Measurements from ENCODE around the gene SH3PXD2A. TPM values are rescaled to one million over a fixed set of nuclear protein-coding genes. Genes with fewer than 3 reads are reported as not detected.

SH3PXD2A gene
- total RNA-seq, 4 donors from 2014 or later = 6.2 to 16.8 (median 11.4) TPM

DNA sequence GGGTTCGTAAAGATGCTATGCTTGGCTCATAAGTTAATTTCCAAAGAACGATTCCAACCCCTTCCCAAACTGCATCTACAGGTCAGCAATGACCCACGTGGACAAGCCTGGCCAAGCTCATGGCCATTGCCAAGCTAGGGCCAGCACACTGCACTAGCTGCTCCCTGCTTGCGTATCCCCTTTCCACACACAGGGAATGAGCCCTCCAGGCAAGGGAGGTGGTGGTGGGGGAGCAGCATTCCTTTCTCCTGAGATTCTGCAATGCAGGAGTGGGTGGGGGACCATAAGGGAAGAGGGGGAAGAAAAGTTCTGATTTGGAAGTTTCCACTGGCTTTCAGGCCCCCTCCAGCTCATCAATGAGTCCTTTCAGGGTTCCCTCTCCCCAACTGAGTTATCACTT, 56.0 kb downstream of the SH3PXD2A start:
- DNase-seq = no peak
- Histone ChIP-seq H3K9me3 (no peaks in the 10 kb centered on the region), H3K36me3 (no peaks in the 10 kb centered on the region), H3K27me3 (no peaks in the 10 kb centered on the region), H3K27ac (no peak overlapping the region), H3K4me1 (peaks cover 11 to 23% of the 10 kb centered on the region in 2 donors), H3K4me3 (no peak overlapping the region)
- TF ChIP-seq, protein P1, sequence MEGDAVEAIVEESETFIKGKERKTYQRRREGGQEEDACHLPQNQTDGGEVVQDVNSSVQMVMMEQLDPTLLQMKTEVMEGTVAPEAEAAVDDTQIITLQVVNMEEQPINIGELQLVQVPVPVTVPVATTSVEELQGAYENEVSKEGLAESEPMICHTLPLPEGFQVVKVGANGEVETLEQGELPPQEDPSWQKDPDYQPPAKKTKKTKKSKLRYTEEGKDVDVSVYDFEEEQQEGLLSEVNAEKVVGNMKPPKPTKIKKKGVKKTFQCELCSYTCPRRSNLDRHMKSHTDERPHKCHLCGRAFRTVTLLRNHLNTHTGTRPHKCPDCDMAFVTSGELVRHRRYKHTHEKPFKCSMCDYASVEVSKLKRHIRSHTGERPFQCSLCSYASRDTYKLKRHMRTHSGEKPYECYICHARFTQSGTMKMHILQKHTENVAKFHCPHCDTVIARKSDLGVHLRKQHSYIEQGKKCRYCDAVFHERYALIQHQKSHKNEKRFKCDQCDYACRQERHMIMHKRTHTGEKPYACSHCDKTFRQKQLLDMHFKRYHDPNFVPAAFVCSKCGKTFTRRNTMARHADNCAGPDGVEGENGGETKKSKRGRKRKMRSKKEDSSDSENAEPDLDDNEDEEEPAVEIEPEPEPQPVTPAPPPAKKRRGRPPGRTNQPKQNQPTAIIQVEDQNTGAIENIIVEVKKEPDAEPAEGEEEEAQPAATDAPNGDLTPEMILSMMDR (IDR thresholded peaks at IDR 0.05 in 4 of 5, conservative IDR thresholded peaks at IDR 0.05 in 1 of 5) = no peak
- no peak for TF ChIP-seq POLR2A (IDR thresholded peaks at IDR 0.05)
- ATAC-seq = no peak
- intact Hi-C loops (cut with DNase I; ENCODE audit: low total_unique reads) = no loop called here
- in situ Hi-C loops (cut with MboI; ENCODE audit: low sequenced_read_pairs in 4 of 4) = no loop called here

DNA sequence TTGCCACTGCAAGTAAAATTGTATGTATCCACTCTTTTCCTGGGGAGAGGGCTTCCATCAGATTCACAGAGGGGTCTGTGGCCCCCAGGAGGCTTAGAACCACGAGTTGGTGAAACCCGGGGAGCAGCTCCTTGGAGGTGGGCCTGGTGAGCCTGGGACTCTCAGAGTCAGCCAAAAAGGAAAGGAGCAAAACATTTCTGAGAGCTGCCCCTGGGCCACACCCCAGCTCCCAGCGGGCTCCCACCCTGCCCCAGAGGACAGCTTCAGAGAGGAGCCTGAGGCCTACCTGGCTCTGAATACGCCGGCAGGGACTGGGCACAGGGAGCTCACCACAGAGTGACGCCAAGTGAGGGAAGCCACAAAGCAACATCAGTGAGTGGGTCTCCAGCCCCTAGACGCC, 56.9 kb downstream of the SH3PXD2A start:
- Histone ChIP-seq H3K9me3 (no peaks in the 10 kb centered on the region), H3K27ac (no peak overlapping the region), H3K4me1 (peaks cover 17 to 27% of the 10 kb centered on the region in 2 donors), H3K4me3 (no peak overlapping the region), H3K36me3 (no peaks in the 10 kb centered on the region), H3K27me3 (no peaks in the 10 kb centered on the region)
- TF ChIP-seq POLR2A (IDR thresholded peaks at IDR 0.05) = no peak
- TF ChIP-seq, protein P1 (IDR thresholded peaks at IDR 0.05 in 4 of 5, conservative IDR thresholded peaks at IDR 0.05 in 1 of 5) = no peak
- in situ Hi-C loops (cut with MboI; ENCODE audit: low sequenced_read_pairs in 4 of 4) = no loop called here
- DNase-seq (no peak), ATAC-seq (no peak)
- intact Hi-C loops (cut with DNase I; ENCODE audit: low total_unique reads) = no loop called here

DNA sequence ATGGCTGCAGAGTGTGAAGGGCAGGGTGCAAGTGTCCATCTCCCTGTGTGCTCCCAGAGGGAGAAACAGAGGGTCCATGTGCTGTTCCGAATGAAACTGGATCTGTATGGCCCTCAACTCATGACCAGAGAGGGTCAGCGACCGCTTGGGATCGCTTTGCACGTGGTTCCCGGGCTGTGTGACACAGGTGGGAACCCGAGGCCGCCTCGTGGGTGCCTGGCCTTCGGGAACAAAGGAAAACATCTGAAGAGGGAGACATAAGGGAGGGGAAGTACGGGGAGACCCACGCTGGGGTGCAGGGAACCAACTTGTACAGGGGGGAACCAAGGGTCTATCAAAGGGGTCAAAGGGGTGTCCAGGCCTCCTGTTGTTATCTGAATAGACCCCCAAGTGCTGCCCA, 57.5 kb downstream of the SH3PXD2A start:
- ATAC-seq = no peak
- DNase-seq = no peak
- Histone ChIP-seq H3K4me3 (no peak overlapping the region), H3K27ac (no peak overlapping the region), H3K4me1 (peaks cover 21 to 29% of the 10 kb centered on the region in 2 donors), H3K9me3 (no peaks in the 10 kb centered on the region), H3K36me3 (no peaks in the 10 kb centered on the region), H3K27me3 (no peaks in the 10 kb centered on the region)
- TF ChIP-seq, protein P1 (IDR thresholded peaks at IDR 0.05 in 4 of 5, conservative IDR thresholded peaks at IDR 0.05 in 1 of 5) = no peak
- TF ChIP-seq POLR2A (IDR thresholded peaks at IDR 0.05) = no peak
- intact Hi-C loops (cut with DNase I; ENCODE audit: low total_unique reads) = no loop called here
- in situ Hi-C loops (cut with MboI; ENCODE audit: low sequenced_read_pairs in 4 of 4) = no loop called here

DNA sequence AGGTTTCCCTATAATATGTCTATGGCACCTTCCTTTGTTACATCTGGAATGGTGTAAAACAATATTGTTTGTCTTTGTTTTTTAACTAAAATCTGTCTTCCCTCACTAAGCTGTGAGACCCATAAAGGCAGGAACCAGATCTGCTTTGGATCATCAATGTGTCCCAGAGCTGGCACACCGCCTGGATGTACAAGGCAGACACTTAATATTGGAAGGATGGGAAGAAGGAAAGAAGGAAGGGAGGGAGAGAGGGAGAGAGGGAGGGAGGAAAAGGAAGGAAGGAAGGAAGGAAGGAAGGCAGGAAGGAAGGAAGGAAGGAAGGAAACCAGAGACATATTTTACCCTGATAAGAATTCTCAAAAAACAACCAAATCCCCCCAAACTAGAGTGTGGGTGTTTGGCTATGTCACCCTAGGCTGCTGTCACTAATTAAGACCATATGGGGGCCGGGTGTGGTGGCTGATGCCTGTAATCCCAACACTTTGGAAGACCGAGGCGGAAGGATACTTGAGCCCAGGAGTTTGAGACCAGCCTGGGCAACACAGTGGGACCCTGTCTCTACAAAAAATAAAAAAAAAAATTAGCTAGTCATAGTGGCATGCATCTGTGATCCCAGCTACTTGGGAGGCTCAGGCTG, 59.6 kb downstream of the SH3PXD2A start:
- in situ Hi-C loops (cut with MboI; ENCODE audit: low sequenced_read_pairs in 4 of 4) (no loop called here), intact Hi-C loops (cut with DNase I; ENCODE audit: low total_unique reads) (loop anchor here (2.0 kb wide), 1 partner anchor 15 kb away; no protein-coding TSS in a partner anchor)
- Histone ChIP-seq H3K4me1 (peaks cover 26 to 40% of the 10 kb centered on the region in 2 donors), H3K36me3 (no peaks in the 10 kb centered on the region), H3K4me3 (no peak overlapping the region), H3K27ac (no peak overlapping the region), H3K27me3 (no peaks in the 10 kb centered on the region), H3K9me3 (no peaks in the 10 kb centered on the region)
- no peak for ATAC-seq
- TF ChIP-seq POLR2A (IDR thresholded peaks at IDR 0.05) = no peak
- TF ChIP-seq, protein P1 (IDR thresholded peaks at IDR 0.05 in 4 of 5, conservative IDR thresholded peaks at IDR 0.05 in 1 of 5) = no peak
- no peak for DNase-seq

All from gastrocnemius medialis (tissue), 4 donors.